Skeletal muscle cell (primary cell): ENCODE data around the gene SUN2.
A peak's percentile ranks its signal among the peaks of the same experiment; 100 is the strongest.

Source experiments
- DNase-seq: peaks from one replicate; pipeline ENCODE4 v3.0.0-alpha.2; 2010; ENCODE audit warnings: low read depth
- H3K4me3 ChIP-seq: 2 replicates; pipeline ENCODE4 v1.5.1; 2011; ENCODE audit warnings: low read depth, mild to moderate bottlenecking, control low read depth, low read length, moderate library complexity

The SUN2 gene

GRCh38 chr22:38725900-38726655 is 29.7 kb downstream of the SUN2 start:
- no peak for DNase-seq
- no peak overlapping the region for H3K4me3 ChIP-seq

GRCh38 chr22:38724926-38725571 is 30.7 kb downstream of the SUN2 start:
- no peak for DNase-seq
- H3K4me3 ChIP-seq, result no peak overlapping the region

GRCh38 chr22:38724176-38724575 is 31.6 kb downstream of the SUN2 start:
- no peak overlapping the region for H3K4me3 ChIP-seq
- no peak for DNase-seq

GRCh38 chr22:38721551-38721950 is 34.2 kb downstream of the SUN2 start:
- no peak for DNase-seq

GRCh38 chr22:38720350-38720749 is 35.4 kb downstream of the SUN2 start:
- no peak overlapping the region for H3K4me3 ChIP-seq
- no peak for DNase-seq

More at GRCh38 chr22:38721551-38721950, 34.2 kb downstream of the SUN2 start:
- no peak overlapping the region for H3K4me3 ChIP-seq

- H3K4me3 ChIP-seq, result no peak overlapping the region
- no peak for DNase-seq
Measured at GRCh38 chr22:38719196-38719595, 36.6 kb downstream of the SUN2 start.

GRCh38 chr22:38718414-38718813 is 37.4 kb downstream of the SUN2 start:
- H3K4me3 ChIP-seq, result no peak overlapping the region
- DNase-seq, result no peak

- H3K4me3 ChIP-seq, result no peak overlapping the region
- DNase-seq, result no peak
Measured at GRCh38 chr22:38717244-38717643, 38.6 kb downstream of the SUN2 start.

- no peak overlapping the region for H3K4me3 ChIP-seq
- no peak for DNase-seq
Measured at GRCh38 chr22:38716826-38717225, 39.0 kb downstream of the SUN2 start.

GRCh38 chr22:38716271-38716670 is 39.5 kb downstream of the SUN2 start:
- H3K4me3 ChIP-seq, result no peak overlapping the region
- DNase-seq, result no peak

GRCh38 chr22:38715852-38716251 is 39.9 kb downstream of the SUN2 start:
- DNase-seq, result no peak
- H3K4me3 ChIP-seq, result no peak overlapping the region

- no peak overlapping the region for H3K4me3 ChIP-seq
- no peak for DNase-seq
Measured at GRCh38 chr22:38715176-38715764, 40.5 kb downstream of the SUN2 start.

GRCh38 chr22:38713921-38714320 is 41.9 kb downstream of the SUN2 start:
- DNase-seq, result no peak
- no peak overlapping the region for H3K4me3 ChIP-seq

GRCh38 chr22:38712486-38713207 is 43.2 kb downstream of the SUN2 start:
- H3K4me3 ChIP-seq, result no peak overlapping the region
- DNase-seq, result no peak

- H3K4me3 ChIP-seq, result no peak overlapping the region
- DNase-seq, result no peak
Measured at GRCh38 chr22:38710866-38711265, 44.9 kb downstream of the SUN2 start.

- no peak overlapping the region for H3K4me3 ChIP-seq
- no peak for DNase-seq
Measured at GRCh38 chr22:38710351-38710750, 45.4 kb downstream of the SUN2 start.

- DNase-seq, result no peak
- H3K4me3 ChIP-seq, result no peak overlapping the region
Measured at GRCh38 chr22:38709306-38709705, 46.5 kb downstream of the SUN2 start.

GRCh38 chr22:38707984-38708383 is 47.8 kb downstream of the SUN2 start:
- no peak for DNase-seq
- H3K4me3 ChIP-seq, result no peak overlapping the region

GRCh38 chr22:38707346-38707745 is 48.5 kb downstream of the SUN2 start:
- peak overlapping the region; percentile 93 for H3K4me3 ChIP-seq
- DNase-seq, result no peak

GRCh38 chr22:38706901-38707195 is 49.0 kb downstream of the SUN2 start:
- H3K4me3 ChIP-seq, result peak overlapping the region; percentile 93
- DNase-seq, result no peak
